Left lung (tissue), 10 donors: Measurements from ENCODE around the gene POU6F2. TPM values are rescaled to one million over a fixed set of nuclear protein-coding genes. Genes with fewer than 3 reads are reported as not detected.

Source experiments
- ATAC-seq: fragments of 200-7000 bp; cut with Tn5 transposase; one replicate; pipeline ENCODE4 v1.9.1; 2020; ENCODE audit warnings: moderate library complexity
- DNase-seq, 4 donors: peaks; one replicate each; pipeline ENCODE4 v3.0.0-alpha.2; 2013 to 2020
- H3K27ac ChIP-seq, 2 donors: fragments of 200-600 bp; sonication (generic) in 1 of 2; one replicate each; pipeline versions ENCODE4 v1.5.0 to v1.8.0; 2020 to 2021
- H3K27me3 ChIP-seq, 2 donors: fragments of 200-600 bp; sonication (generic) in 1 of 2; one replicate each; pipeline versions ENCODE4 v1.5.0 to v1.8.0; 2020 to 2021
- H3K36me3 ChIP-seq, 2 donors: fragments of 200-600 bp; sonication (generic) in 1 of 2; one replicate each; pipeline versions ENCODE4 v1.5.0 to v1.8.0; 2020 to 2021
- H3K4me1 ChIP-seq, 2 donors: fragments of 200-600 bp; one replicate each; pipeline ENCODE4 v1.8.0; 2021
- H3K4me3 ChIP-seq, 2 donors: fragments of 200-600 bp; sonication (generic) in 1 of 2; one replicate each; pipeline versions ENCODE4 v1.5.0 to v1.8.0; 2020 to 2021; ENCODE audit warnings: mild to moderate bottlenecking in 1 of 2
- H3K9me3 ChIP-seq, 2 donors: fragments of 200-600 bp; sonication (generic) in 1 of 2; one replicate each; pipeline versions ENCODE4 v1.5.0 to v1.8.0; 2020 to 2021
- CTCF ChIP-seq, 2 donors: fragments of 200-600 bp; sonication (generic) in 1 of 2; IDR thresholded peaks; one replicate each; pipeline versions ENCODE4 v1.5.0 to v1.8.0; 2021; ENCODE audit warnings: antibody characterized with exemption in 2 of 2
- intact Hi-C, 2 donors: fragments of 100-400 bp; cut with DNase I; formaldehyde crosslinking; loops; one replicate each; pipeline versions ENCODE4 v1.11.2 to v1.14.2; 2022
- polyA plus RNA-seq, 6 donors: library from polyadenylated mRNA; unstranded; fragments of 120-200 nt; gene quantifications; one replicate each; pipeline ENCODE4 v1.2.1, GENCODE V29; 2013; ENCODE audit not compliant: insufficient read length in 6 of 6
- total RNA-seq, 2 donors: library from RNA; stranded (reverse); fragmentation: NEBNext Ultra II Directional; extraction: Animal tissue kit (Norgen Biotek cat#: 25700); gene quantifications; one replicate each; pipeline ENCODE4 v1.2.1, GENCODE V29; 2021
- donor health status: DM: no; HTN: yes; CAD: no.
- donor health status: DM: no; HTN: no; CAD: no.

Gene POU6F2
- total and polyA plus RNA-seq, 8 donors, result 0.08 to 0.32 (median 0.18) TPM; not detected in 3

DNA sequence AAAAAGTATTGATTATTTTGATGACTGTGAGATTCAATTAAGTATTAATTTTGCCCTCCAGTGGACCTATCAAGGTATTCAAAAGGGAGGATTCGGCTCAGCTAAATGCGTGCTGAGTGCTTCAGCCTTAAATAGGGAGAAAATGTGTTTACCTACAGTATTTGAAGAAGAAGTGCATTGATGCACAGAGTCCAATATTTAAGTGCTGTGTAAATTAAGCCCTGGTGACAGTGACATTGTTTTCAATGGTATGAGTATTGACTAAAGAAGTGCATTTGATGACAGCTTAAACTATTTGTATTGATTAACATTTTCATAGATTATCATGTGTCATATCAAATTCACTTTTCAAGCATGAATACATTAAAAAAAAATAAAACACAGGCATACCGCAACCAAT lies 106.6 kb downstream of the POU6F2 start:
- intact Hi-C loops, result no loop called here
- TF ChIP-seq CTCF (IDR thresholded peaks at IDR 0.05), result no peak
- Histone ChIP-seq H3K27me3 (peaks cover 3 to 17% of the 10 kb centered on the region in 2 donors), H3K9me3 (no peaks in the 10 kb centered on the region), H3K36me3 (no peaks in the 10 kb centered on the region), H3K4me1 (no peaks in the 10 kb centered on the region), H3K27ac (no peak overlapping the region), H3K4me3 (no peak overlapping the region)
- DNase-seq, result no peak
- ATAC-seq, result no peak

GRCh38 chr7:39085189-39085588 lies 107.5 kb downstream of the POU6F2 start:
- ATAC-seq (no peak), DNase-seq (no peak)
- H3K4me3 ChIP-seq, result no peak overlapping the region
- H3K4me1 ChIP-seq, result no peaks in the 10 kb centered on the region
- H3K27me3 ChIP-seq, result peaks cover 3 to 17% of the 10 kb centered on the region in 2 donors
- no peaks in the 10 kb centered on the region for H3K36me3 ChIP-seq
- TF ChIP-seq CTCF (IDR thresholded peaks at IDR 0.05), result no peak
- no peak overlapping the region for H3K27ac ChIP-seq
- intact Hi-C loops, result no loop called here
- no peaks in the 10 kb centered on the region for H3K9me3 ChIP-seq

DNA sequence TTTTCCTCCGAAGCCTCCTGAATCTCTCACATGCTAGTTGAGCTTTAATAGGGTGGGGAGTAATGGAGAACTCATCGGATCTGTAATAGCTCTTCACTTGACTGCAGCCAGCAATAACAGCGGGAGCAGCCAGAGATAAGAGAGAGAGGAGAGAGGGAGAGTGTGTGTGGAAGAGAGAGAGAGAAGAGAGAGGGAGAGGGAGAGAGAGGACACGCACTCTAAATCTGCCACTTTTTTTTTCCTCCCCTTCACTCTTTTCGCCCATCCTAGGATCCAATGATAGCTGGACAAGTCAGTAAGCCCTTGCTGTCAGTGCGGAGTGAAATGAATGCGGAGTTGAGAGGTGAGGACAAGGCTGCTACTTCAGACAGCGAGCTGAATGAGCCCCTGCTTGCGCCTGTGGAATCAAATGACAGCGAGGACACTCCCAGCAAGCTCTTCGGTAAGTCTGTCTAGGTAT lies 107.9 kb downstream of the POU6F2 start:
- Histone ChIP-seq H3K9me3 (no peaks in the 10 kb centered on the region), H3K4me1 (no peaks in the 10 kb centered on the region), H3K4me3 (no peak overlapping the region), H3K27ac (no peak overlapping the region), H3K27me3 (peaks cover 3 to 17% of the 10 kb centered on the region in 2 donors), H3K36me3 (no peaks in the 10 kb centered on the region)
- intact Hi-C loops, result no loop called here
- TF ChIP-seq CTCF (IDR thresholded peaks at IDR 0.05), result no peak
- DNase-seq (peak in 1 of 4 donors; percentile 18), ATAC-seq (peak; percentile 39)

DNA sequence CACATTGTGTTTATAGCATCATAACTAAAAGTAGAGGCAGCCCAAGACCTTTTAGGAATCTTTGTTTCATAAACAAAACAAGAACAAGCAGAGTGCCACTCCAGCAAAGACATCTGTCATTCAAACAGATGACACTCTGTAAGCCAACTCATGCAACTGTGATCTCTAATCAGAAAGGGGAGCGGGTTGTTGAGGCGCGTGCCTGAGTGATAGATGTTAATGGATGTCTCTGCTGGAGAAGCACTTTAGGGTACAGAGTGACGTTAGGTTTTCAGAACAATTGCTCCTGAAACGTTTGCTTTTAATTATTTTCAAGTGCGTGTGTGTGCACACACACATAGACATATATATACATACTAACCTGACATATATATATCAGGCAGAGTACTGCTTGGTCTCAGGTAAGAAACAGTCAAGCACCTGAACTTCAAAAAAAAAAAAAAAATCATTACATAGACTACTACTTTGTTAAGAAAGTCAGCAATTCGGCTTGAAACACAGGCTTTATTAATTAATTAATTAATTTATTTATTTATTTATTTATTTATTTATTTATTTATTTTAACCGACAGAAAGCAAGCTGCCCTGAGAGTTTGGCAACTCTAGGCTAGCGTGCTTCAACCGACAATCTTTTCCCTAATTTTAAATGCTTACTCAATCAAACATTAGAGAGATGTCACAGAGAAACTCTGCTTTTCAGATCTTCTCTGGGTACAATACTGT lies 109.1 kb downstream of the POU6F2 start:
- H3K4me1 ChIP-seq, result no peaks in the 10 kb centered on the region
- H3K9me3 ChIP-seq, result no peaks in the 10 kb centered on the region
- H3K27me3 ChIP-seq, result peaks cover 3 to 17% of the 10 kb centered on the region in 2 donors
- ATAC-seq, result no peak
- no peak overlapping the region for H3K27ac ChIP-seq
- intact Hi-C loops, result no loop called here
- TF ChIP-seq CTCF (IDR thresholded peaks at IDR 0.05), result no peak
- no peak overlapping the region for H3K4me3 ChIP-seq
- DNase-seq, result no peak
- H3K36me3 ChIP-seq, result no peaks in the 10 kb centered on the region

DNA sequence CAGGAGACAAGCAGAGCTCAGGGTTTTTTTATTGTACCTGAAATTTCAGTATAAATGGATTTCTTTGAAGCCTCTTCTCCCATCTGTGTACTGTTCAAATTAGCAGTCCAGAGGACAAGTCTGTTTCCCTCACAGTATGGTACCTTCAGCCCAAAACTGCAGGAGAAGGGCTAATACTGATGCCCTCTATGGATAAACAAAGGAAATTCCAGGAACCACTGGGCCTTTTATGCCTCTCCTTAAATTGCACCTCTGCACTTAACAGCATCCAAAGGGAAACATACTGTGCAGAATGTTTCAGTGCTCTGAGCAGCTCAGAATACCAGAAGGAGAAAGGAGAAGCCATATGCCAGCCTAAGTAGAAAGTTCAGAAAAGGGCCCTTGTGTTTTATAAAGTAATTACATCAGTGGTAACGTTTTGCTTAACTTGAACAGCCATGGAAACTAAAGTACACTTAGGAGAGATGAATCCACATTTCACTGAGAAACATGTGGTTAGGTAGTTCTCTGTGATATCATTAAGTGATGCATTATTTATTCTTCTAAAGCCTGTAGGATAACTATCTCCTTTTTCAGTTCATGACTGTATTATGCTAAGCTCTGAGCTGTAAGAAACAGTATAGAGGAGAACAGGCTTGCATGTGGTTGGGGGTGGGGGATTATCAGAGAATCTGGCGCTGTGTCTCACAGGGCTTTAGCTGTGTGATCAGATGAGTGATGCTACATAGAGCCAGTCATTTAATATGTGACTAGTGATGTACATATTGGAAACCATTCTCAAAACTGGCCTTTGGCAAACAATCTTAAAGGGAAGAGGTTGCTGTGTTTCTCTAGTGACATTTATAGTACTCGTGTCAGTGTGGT lies 111.3 kb downstream of the POU6F2 start:
- DNase-seq, result no peak
- Histone ChIP-seq H3K27me3 (peaks cover 3 to 17% of the 10 kb centered on the region in 2 donors), H3K4me3 (no peak overlapping the region), H3K4me1 (no peaks in the 10 kb centered on the region), H3K36me3 (no peaks in the 10 kb centered on the region), H3K27ac (no peak overlapping the region), H3K9me3 (no peaks in the 10 kb centered on the region)
- intact Hi-C loops, result no loop called here
- TF ChIP-seq CTCF (IDR thresholded peaks at IDR 0.05), result no peak
- ATAC-seq, result no peak
